Tibial nerve (tissue), 4 donors: ENCODE data around the gene FLYWCH1. TPM values are rescaled to one million over a fixed set of nuclear protein-coding genes. Genes with fewer than 3 reads are reported as not detected.

Experiments
- small RNA-seq: library from RNA; depleted of rRNA; stranded (forward); fragments of <200 nt; gene quantifications from one replicate; pipeline ENCODE3, GENCODE V24; 2016
- total RNA-seq, 4 donors: library from RNA; depleted of rRNA; stranded (reverse); fragments of >200 nt; gene quantifications; one replicate each; pipeline ENCODE4 v1.1.0, GENCODE V29; 2016

Gene FLYWCH1
- total RNA-seq, 4 donors from 2014 or later, result 65.1 to 74.9 (median 68.7) TPM

Small RNAs within 50 kb of the gene (small RNA-seq; reads per million reads assigned to genes)
- gene LINC00514, result not detected

Other genes starting within 250 kb of the FLYWCH1 start
- gene KCTD5, start 229.4 kb upstream of the FLYWCH1 start, total RNA-seq, result 10 to 100 TPM; 17.8 to 24.3 (median 21.2) TPM
- gene PRSS27, start 191.7 kb upstream of the FLYWCH1 start, total RNA-seq, result 1 to 10 TPM; 1.3 to 4.2 (median 2.4) TPM
- 1,000 to 10,000 TPM in 1 of 4 donors, 100 to 1,000 TPM in 3; 843 to 1,374 (median 886) TPM for gene SRRM2, start 159.3 kb upstream of the FLYWCH1 start, total RNA-seq
- 100 to 1,000 TPM; 293 to 759 (median 513) TPM for gene ELOB, start 134.7 kb upstream of the FLYWCH1 start, total RNA-seq
- not detected for gene PRSS33, start 124.4 kb upstream of the FLYWCH1 start, total RNA-seq
- not detected for gene PRSS41, start 113.5 kb upstream of the FLYWCH1 start, total RNA-seq
- gene PRSS21, start 94.7 kb upstream of the FLYWCH1 start, total RNA-seq, result not detected
- not detected for gene ZG16B, start 81.6 kb upstream of the FLYWCH1 start, total RNA-seq
- not detected for gene PRSS22, start 53.8 kb upstream of the FLYWCH1 start, total RNA-seq
- 10 to 100 TPM; 66.2 to 76.8 (median 72.8) TPM for gene FLYWCH2, start 28.7 kb upstream of the FLYWCH1 start, total RNA-seq
- gene KREMEN2, start 52.3 kb downstream of the FLYWCH1 start, total RNA-seq, result not detected
- gene PAQR4, start 57.4 kb downstream of the FLYWCH1 start, total RNA-seq, result 10 to 100 TPM in 1 of 4 donors, 1 to 10 TPM in 3; 5.1 to 15.0 (median 7.9) TPM
- 1 to 10 TPM in 2 of 4 donors, under 1 TPM in 2; 0.60 to 1.6 (median 1.1) TPM for gene PKMYT1, start 68.5 kb downstream of the FLYWCH1 start, total RNA-seq
- under 1 TPM in 1 of 4 donors, not detected in 3; 0.30 TPM for gene CLDN9, start 101.0 kb downstream of the FLYWCH1 start, total RNA-seq
- gene CLDN6, start 106.3 kb downstream of the FLYWCH1 start, total RNA-seq, result not detected
- gene TNFRSF12A, start 108.4 kb downstream of the FLYWCH1 start, total RNA-seq, result 10 to 100 TPM in 2 of 4 donors, 1 to 10 TPM in 2; 2.4 to 47.4 (median 11.5) TPM
- gene HCFC1R1, start 112.0 kb downstream of the FLYWCH1 start, total RNA-seq, result 10 to 100 TPM; 17.7 to 46.9 (median 38.5) TPM
- 10 to 100 TPM; 12.2 to 28.5 (median 18.0) TPM for gene THOC6, start 112.1 kb downstream of the FLYWCH1 start, total RNA-seq
- not detected for gene BICDL2, start 125.0 kb downstream of the FLYWCH1 start, total RNA-seq
- under 1 TPM in 2 of 4 donors, not detected in 2; under 0.01 to 0.42 TPM for gene MMP25, start 134.6 kb downstream of the FLYWCH1 start, total RNA-seq
- gene IL32, start 153.7 kb downstream of the FLYWCH1 start, total RNA-seq, result 10 to 100 TPM in 3 of 4 donors, 1 to 10 TPM in 1; 4.2 to 32.9 (median 21.7) TPM
- not detected for gene ZSCAN10, start 187.4 kb downstream of the FLYWCH1 start, total RNA-seq
- gene ZNF205, start 200.7 kb downstream of the FLYWCH1 start, total RNA-seq, result 10 to 100 TPM; 19.4 to 29.2 (median 21.5) TPM
- 10 to 100 TPM in 1 of 4 donors, 1 to 10 TPM in 3; 7.7 to 17.1 (median 8.9) TPM for gene ZNF213, start 223.1 kb downstream of the FLYWCH1 start, total RNA-seq